GM20000 (cell line): ENCODE data around the gene TBX1.

ENCODE experiments used
- DNase-seq: peaks from one replicate; pipeline ENCODE4 v3.0.0; 2012; ENCODE audit warnings: low spot score
- CTCF ChIP-seq: IDR thresholded peaks from 2 replicates; pipeline ENCODE4 v1.5.1; 2012; ENCODE audit warnings: mild to moderate bottlenecking, control low read depth; ENCODE audit errors: extremely low read depth, missing control alignments

TBX1 gene

GRCh38 chr22:19793161-19793560, 32.6 kb downstream of the TBX1 start:
- DNase-seq = no peak
- TF ChIP-seq CTCF = no peak

GRCh38 chr22:19793661-19794310, 33.2 kb downstream of the TBX1 start:
- no peak for DNase-seq
- no peak for TF ChIP-seq CTCF

- DNase-seq = no peak
- TF ChIP-seq CTCF = no peak
Measured at GRCh38 chr22:19795617-19796008, 35.0 kb downstream of the TBX1 start.

- TF ChIP-seq CTCF = no peak
- DNase-seq = no peak
Measured at GRCh38 chr22:19796160-19796559, 35.6 kb downstream of the TBX1 start.

GRCh38 chr22:19797086-19798002, 36.8 kb downstream of the TBX1 start:
- TF ChIP-seq CTCF = no peak
- DNase-seq = no peak

- TF ChIP-seq CTCF = no peak
- no peak for DNase-seq
Measured at GRCh38 chr22:19798003-19798665, 37.6 kb downstream of the TBX1 start.

- DNase-seq = no peak
- no peak for TF ChIP-seq CTCF
Measured at GRCh38 chr22:19798891-19799293, 38.3 kb downstream of the TBX1 start.
